OCI-M2 (cell line): Measurements from ENCODE around the gene PLCH2.

Source experiments
- DNase-seq: peaks from one replicate; lab custom pipeline; 2025; ENCODE audit not compliant: unreplicated experiment; lab: John Stamatoyannopoulos, UW

Gene PLCH2, protein sequence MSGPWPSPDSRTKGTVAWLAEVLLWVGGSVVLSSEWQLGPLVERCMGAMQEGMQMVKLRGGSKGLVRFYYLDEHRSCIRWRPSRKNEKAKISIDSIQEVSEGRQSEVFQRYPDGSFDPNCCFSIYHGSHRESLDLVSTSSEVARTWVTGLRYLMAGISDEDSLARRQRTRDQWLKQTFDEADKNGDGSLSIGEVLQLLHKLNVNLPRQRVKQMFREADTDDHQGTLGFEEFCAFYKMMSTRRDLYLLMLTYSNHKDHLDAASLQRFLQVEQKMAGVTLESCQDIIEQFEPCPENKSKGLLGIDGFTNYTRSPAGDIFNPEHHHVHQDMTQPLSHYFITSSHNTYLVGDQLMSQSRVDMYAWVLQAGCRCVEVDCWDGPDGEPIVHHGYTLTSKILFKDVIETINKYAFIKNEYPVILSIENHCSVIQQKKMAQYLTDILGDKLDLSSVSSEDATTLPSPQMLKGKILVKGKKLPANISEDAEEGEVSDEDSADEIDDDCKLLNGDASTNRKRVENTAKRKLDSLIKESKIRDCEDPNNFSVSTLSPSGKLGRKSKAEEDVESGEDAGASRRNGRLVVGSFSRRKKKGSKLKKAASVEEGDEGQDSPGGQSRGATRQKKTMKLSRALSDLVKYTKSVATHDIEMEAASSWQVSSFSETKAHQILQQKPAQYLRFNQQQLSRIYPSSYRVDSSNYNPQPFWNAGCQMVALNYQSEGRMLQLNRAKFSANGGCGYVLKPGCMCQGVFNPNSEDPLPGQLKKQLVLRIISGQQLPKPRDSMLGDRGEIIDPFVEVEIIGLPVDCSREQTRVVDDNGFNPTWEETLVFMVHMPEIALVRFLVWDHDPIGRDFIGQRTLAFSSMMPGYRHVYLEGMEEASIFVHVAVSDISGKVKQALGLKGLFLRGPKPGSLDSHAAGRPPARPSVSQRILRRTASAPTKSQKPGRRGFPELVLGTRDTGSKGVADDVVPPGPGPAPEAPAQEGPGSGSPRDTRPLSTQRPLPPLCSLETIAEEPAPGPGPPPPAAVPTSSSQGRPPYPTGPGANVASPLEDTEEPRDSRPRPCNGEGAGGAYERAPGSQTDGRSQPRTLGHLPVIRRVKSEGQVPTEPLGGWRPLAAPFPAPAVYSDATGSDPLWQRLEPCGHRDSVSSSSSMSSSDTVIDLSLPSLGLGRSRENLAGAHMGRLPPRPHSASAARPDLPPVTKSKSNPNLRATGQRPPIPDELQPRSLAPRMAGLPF (N-terminal part only)

DNA sequence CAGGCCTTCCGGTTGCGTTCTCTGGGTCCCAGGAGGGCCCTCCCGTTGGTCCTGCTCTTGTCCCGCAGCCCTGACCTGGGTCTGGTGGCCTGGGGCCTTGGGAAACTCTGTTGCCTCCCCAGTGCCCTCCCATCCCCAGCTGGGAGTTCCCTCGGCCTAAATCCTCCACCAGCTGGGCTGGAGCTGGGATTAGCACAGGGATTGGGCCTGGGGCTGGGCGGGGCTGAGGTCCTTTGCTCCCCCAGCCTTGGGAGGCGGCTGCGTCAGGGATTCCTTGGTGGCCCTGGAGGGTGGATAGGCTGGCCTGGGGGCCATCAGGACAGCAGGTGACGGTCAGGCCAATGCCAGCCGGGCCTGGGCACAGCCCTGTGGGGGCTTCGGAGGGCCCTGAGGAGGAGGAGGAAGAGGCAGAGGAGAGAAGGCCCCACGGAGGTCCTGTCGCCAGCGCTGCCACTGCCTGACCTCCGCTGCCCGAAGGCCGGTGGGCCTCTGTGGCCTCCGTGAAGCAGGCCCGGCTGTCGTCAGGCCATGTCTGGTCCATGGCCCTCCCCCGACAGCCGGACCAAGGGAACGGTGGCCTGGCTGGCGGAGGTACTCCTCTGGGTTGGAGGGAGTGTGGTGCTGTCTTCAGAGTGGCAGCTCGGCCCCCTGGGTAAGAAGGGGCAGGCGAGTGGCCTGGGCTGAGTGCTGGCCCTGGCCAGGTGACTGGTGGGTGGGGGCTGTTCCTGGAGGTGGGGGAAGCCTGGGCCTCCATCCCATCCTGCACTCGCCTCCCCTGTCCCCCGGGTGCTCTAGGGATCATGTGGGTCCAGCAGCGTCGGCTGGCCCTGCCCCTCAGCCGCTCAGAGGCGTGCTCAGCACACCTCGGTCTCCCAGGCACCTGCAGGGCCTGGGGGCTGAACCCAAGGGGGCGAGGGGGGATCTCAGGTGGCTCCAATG lies at the start of gene PLCH2:
PLCH2 (plus strand) TSS at position 229 of the 939 bp plus-strand sequence; CDS start at position 529, 300 bp downstream.
- no peak for DNase-seq

DNA sequence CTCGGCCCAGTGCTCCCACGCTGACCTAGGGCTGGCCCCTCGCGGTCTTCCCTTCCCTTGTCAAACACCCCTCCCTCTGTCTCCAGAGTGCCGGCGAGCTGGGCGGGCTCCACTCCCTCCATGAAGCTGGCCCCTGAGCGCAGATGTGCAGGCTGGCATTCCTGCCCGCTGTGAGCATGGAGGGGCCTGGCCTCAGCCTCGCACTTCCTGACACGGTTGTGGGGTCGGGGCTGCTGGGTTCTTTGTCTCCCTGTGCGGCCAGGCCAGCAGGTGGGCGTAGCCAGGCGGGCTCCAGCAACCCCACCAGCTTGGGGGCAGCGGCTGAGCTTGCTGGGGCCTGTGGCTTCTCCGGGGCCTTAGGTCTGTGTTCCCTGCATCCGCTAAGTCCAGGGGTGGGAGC lies 49.5 kb upstream of the PLCH2 start:
- DNase-seq: no peak

DNA sequence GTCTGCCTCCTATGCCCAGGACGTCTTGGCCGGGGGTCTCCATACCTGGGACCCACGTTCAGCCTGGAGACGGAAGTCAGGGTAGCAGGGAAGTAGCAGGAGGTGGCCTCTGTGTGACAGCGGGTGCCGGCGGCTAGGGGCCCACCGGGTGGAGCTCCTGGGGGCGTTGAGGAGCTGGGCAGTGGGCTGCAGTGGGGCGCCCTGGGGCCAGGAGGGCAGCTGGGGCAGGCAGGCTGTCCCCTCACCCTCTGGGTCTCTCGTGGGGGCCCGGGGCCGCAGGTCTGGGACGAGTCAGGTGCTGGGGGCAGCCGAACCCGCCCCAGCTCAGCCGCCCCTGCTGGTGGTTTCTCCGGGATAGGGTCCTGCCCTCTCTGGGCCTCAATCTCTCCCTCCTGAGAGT lies 49.0 kb upstream of the PLCH2 start:
- no peak for DNase-seq

DNA sequence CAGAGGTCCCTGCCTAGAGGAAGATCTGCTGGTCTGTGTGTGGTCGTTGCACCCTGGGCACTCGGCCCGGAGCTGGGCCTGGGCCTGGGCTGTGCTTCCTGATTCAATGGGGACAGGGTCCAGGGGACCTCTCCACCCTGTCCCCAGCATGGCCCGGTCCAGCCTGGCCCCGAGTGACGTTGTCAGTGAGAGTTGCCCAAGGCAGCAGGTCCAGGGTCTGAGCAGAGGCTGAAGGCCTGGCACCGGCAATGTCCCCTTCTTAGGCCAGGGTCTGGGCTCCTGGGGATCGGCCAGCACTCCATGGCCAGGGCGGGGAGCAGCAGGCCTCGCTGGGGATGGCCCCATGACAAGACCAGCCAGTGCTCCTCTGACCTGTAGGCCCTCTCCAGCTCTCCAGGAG lies 48.1 kb upstream of the PLCH2 start:
- no peak for DNase-seq

DNA sequence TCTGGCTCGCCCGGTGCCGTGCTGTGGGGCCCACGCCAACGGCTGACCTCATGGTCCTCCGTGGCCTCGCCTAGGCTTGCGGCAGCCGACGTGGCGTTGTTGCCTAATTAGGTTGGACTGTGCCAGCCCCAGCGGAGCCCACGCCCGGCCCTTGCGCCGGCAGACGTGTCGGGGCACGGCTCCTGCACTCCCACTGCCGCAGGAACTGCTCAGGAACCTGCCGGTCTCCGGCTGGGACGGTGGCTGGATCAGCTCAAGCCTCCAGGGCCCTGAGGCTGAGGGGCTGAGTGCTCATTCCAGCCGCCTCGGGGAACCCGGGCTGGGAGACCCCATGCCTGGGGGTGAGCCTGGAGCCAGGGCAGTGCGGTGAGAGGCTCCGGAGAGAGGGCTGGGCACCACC lies 47.6 kb upstream of the PLCH2 start:
- DNase-seq: no peak

DNA sequence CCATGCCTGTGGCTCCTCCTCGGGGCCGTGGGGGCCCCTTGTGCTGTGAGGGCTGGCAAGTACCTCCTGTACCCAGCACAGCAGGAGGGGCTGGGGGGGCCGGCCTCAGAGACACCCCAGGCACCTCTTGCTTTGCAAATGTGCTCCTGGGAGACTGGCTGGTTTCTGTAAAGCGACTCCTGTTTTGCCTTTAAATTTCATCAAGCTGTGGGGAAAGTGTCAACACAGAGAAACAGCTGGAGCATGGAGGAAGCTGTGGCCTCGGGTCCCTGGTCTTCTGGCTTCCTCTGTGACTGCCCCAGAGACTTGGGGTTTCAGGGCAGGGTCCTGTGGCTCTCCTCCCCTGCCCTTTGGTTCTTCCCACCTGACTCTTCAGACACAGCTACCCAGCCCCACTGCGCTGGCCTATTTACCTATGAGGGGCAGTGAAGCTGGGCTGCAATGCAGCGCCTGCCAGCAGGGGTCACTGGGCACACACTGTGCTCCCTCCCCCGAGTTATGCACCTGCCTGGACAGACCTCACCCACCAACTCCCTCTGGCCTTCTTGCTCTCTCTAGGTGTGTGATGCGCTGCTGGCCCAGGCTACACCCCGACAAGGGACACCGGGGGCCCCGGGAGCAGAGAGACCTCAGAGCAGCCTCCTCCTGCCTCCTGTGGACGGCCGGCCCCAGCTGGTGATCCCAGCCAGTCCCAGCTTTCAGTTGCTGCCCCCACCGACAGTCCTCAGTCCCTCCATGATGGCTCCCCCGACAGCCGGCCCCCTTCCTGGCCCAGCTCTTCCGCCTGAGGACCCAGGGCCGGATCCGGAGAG lies 46.1 kb upstream of the PLCH2 start:
- DNase-seq: no peak

DNA sequence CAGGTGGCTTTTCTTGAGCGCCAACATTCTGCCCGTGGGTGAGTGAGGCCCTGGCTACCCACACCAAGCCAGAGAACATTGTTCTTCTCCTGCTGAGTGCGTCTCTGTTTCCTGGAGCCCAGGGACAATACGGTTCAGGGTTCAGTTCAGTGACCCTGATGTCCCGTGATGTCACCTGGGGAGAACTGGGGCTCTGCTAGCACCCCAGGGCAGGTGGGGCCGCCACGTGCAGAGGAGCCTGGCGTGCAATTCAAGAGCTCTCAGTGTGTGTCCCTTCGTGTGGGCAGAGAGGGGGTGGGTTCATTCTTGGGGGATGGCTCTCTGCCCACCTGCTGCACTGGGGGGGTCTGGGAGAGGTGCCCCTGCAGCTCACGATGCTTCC lies 45.5 kb upstream of the PLCH2 start:
- DNase-seq: no peak

DNA sequence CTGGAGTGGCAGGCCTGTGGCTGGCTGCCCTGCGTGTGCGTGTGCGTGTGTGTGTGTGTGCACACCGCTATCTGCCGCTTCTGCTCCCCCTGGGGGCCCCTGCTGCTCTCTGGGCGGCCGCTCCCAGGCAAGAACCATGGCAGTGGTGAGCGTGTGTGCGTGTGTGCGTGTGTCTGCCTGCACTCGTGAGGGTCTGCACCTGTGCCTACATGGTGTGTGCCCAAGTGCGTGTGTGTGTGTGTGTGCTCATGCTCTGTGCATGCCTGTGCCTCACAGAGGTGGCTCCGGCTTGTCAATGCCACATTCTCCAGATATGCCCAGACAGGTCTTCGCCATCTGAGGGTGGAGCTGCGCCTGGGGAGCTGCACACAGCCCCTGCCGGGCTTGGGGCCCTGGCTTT lies 45.0 kb upstream of the PLCH2 start:
- no peak for DNase-seq

DNA sequence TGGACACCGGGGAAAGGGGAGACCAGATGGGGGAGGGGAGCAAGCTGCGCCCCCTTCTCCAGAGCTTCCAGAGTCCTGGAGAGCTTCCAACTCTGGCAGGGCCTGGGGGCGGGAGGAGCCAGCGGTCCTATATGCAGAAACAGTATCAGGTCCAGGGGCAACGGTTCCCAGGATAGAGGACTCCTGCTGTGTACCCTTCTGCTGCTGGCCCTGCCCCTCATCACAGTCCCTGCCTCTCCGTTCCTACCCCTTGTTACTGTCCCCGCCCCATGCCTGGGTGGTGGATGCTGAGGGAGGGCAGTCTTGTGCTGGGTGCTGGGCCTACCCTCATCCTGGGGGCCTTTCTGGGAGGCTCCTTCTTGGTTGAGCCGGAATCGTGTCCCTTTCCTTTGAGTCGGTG lies 44.6 kb upstream of the PLCH2 start:
- no peak for DNase-seq

DNA sequence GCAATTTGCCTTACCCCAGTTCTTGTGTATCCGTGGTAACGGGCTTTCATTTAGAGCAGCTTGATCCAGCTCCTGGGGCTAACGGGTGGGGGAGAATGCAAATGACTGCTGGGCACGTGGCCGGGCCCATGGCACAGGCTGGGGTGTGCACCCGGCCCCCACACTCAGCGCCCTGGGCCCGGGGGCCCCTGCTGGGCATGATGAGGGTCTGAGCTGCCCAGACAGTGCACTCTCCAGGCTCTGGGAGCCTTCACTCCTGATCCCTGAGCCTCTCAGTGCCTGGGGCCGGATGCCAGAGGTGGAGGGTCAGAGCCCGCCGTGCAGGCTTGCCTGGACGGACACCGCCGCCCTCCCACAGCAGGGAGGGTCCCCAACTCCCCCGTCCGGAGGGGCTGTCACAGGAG lies 43.6 kb upstream of the PLCH2 start:
- DNase-seq: no peak

DNA sequence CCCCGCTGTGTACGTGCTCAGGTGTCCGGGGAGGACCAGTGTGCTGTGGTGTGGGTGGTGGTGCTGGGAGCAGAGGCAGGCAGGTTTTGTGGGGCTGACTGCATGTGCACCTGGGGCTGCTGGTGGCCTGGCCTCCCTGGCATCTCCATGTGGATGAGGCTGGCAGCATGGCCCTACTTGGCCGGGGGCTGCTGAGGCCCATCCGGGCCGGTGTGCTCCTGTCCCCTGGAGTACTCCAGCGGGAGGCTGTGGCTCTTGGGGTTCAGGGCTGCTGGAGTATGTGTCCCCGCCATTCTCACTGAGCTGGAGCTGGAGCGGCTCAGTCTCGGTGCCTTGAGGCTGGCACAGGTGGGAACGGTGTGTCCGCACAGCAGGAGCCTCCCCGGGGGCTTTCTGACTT lies 42.9 kb upstream of the PLCH2 start:
- no peak for DNase-seq

DNA sequence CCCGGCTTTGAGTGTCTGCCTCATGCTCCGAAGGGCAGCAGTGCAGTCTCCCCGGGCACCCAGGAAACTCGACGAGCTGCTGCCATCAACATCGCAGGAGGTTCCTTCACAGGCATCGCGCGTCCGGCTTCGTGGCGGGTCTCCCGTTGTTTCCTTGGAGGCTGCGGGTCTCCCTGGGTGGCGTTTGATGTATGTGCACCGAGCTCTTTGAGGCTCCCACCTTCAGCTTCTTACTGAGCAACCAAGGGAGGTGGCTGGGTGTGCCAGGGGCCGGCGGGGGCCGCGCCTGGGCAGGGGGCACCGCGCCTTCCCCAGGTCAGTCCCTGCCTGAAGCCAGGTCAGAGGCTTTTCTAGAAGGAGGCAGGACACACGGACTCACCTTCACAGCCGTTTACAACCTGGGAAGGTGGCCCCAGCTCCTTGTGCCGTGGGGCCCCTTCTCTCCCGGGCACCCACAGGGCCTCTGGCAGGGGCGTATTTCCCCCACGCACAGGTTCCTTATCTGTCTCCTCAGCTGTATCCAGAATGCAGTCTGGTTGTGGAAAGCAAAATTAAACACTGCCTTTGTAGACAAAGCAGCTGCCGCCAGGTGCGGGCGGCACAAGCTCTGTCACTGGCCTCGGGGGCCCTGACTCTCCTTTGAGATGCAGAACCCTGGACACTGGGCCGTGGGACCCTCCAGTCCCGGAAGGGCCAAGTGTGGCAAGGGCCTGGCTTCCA lies 42.0 kb upstream of the PLCH2 start:
- no peak for DNase-seq

DNA sequence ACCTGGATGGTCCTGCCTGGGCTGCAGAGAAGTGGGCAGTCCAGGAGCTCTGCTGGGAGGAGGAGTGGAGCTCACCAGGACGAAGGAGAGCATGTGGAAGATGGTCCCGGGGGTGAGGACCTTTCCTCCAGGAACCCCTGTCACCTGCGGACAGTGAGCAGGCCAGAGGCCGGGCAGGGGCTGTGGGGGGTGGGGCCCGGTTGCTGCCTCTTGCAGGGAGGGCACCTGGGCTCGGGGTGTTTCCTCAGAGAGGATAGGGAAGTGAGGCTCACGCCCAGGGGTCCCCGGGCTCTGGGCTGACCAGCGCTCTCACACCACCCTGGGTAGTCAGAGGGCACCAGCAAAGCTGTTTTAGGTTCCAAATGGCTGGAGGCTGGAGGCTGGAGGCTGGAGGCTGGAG lies 41.0 kb upstream of the PLCH2 start:
- no peak for DNase-seq

DNA sequence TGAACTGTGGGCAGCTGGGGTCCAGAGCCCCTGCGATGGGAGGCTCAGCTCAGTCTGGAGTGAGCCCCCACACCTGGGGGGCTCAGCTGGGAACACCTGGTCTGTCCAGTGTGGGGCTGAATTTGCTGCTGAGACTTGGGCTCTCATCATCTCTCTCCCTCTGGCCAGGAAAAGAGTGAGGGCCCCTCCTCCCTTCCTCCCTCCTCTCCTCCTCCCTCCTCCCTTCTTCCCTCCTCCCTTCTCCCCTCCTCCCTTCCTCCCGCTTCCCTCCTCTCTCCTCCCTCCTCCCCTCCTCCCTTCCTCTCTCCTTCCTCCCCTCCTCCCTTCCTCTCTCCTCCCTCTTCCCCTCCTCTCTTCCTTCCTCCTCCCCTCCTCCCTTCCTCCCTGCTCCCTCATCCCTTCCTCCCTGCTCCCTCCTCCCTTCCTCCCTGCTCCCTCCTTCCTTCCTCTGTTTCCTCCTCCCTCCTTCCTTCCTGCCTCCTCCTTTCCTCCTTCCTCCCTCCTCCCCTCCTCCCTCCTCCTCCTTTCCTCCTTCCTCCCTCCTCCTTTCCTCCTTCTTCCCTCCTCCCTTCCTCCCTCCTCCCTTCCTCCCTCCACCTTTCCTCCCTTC lies 40.2 kb upstream of the PLCH2 start:
- no peak for DNase-seq

DNA sequence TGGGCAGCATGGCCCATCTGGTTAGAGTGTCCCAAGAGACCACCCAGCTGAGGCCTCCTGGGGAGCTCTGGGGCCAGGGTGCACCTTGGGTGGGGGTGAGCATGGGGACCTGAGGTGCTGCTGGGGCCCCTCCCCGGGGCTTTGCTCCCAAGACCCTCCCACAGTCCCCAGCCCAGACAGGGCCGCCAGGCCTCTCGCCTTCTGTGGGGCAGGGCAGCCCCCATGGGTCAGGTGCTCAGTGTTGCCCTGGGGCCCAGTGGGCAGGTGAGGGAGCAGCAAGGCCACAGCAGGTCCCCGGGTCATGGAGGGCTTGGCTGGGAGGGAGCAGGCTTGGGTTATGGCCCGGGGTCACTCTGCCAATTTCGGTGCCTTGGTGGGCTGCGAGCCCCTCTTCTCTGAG lies 39.2 kb upstream of the PLCH2 start:
- DNase-seq: no peak

DNA sequence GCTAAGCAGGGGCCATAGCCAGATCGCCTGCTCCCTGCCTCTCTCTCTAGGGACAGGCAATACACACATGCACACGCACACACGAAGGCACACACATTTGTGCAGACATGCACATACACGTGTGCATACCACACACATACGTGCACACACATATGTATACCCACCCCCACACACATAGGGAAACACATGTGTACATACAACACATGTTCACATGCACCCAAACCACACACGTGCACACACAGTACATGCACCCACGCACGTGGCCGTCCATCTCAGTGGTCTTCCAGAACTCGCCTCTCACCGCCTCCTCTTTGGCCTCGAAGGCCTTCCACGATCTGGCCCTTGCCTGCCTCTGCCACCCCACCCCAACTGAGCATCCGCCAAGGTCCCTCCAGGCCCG lies 38.5 kb upstream of the PLCH2 start:
- no peak for DNase-seq

DNA sequence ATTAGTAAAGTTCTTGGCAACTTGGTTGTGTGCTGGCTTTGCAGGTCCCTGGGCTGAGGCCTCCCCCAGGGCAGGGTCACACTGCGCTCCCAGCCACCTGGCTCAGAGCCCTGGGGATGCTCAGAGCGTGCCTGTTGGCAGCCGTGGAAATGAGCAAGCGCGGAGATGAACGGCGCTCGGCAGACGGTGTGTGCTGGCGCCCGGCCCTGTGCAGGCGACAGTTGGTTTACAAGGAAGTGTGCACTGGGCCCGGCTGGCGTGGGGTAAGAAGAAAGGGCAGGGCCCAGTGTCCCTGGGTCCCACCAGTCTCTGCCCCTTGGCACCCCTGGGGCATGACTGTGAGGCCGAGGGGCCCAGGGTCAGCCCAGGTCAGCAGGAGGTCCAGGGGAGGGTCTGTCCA lies 38.1 kb upstream of the PLCH2 start:
- DNase-seq: no peak

DNA sequence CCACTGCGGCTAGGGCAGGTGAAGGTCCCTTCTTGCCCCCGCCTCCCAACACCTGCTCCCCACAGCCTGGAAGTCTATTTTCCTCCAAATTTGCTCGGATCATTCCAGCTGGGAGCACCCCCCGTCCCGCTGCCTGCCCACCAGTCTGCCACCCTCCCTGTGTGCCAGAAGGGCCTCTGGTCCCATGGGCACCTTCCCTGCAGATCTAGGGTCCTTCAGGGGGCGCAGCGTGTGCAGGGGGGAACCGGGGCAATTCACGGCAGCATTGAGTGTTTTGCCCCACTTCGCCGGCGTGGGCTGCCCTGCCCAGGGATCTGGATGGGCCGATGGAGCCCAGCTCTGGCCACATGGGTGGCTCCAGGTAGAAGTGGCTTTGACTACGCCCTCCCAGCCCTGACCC lies 37.4 kb upstream of the PLCH2 start:
- DNase-seq: no peak

DNA sequence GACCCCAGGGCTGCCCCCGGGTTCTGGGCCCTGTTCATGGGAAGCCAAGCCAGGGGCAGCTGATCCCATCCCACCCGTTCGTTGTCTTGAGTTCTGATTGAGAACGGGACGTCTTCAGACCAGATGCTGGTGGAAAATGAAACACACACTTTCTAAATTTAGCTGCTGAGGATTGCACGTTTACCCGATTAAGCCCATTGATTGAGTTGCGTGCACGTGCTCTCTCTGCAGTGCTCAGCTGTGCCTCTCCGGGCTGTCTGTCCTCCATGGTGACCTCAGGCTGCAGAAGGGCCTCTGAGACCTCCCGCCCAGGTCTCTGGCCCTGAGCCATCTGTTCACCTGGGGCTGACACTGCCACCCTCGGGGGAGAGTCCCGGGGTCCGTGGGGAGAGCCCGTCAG lies 36.7 kb upstream of the PLCH2 start:
- no peak for DNase-seq
